Measurements from ENCODE around the gene RPS6KA1. TPM values are rescaled to one million over a fixed set of nuclear protein-coding genes. Genes with fewer than 3 reads are reported as not detected.
A peak's percentile ranks its signal among the peaks of the same experiment; 100 is the strongest.

Gene RPS6KA1
- total RNA-seq, 1 experiment from 2014 or later, result 26.9 TPM

- H3K36me3 ChIP-seq (ENCODE audit: control insufficient read depth, insufficient read depth, low read length), result peaks cover 2% of the 10 kb centered on the region; the same call in 1 of the 2 replicates
- BruUV-seq (replicated peaks), result no TSS peak
- Mint-ChIP-seq H3K9me3 (ENCODE audit: unreplicated experiment) (no peaks in the 10 kb centered on the region), H3K36me3 (ENCODE audit: insufficient read depth, unreplicated experiment) (peaks cover 14% of the 10 kb centered on the region), H3K27ac (ENCODE audit: unreplicated experiment) (no peak overlapping the region), H3K4me3 (ENCODE audit: unreplicated experiment) (no peak overlapping the region), H3K27me3 (ENCODE audit: insufficient read depth, unreplicated experiment) (no peaks in the 10 kb centered on the region), H3K4me1 (ENCODE audit: low read depth, unreplicated experiment) (no peaks in the 10 kb centered on the region)
- TF ChIP-seq CTCF (IDR thresholded peaks at IDR 0.05; ENCODE audit: insufficient read depth in 1 of 2, low read depth in 1 of 2, low read length in 1 of 2, severe bottlenecking in 1 of 2, unreplicated experiment in 1 of 2), result peak in 1 of 2 experiments; percentile 32
- intact Hi-C loops (cut with micrococcal nuclease; ENCODE audit: unreplicated experiment), result no loop called here
- H3K9me3 ChIP-seq, result no peaks in the 10 kb centered on the region
- ChIA-PET POLR2A (no interaction called here), CTCF (interaction anchor here (0.6 to 1.1 kb wide), 2 partner anchors 12 to 798 kb away, joined by 3 to 4 read pairs; no protein-coding TSS in a partner anchor)
- DNase-seq, result peak; percentile 48 to 61
- H3K4me3 ChIP-seq (ENCODE audit: low read depth, low read length), result no peak overlapping the region
- no peaks in the 10 kb centered on the region for H3K27me3 ChIP-seq (replicated peaks; ENCODE audit: control insufficient read depth, insufficient read depth, low read length)
- peaks cover 7% of the 10 kb centered on the region; the same call in 1 of the 2 replicates for H3K4me1 ChIP-seq
Measured at GRCh38 chr1:26541816-26542711, 12.5 kb downstream of the RPS6KA1 start.

- H3K36me3 ChIP-seq (ENCODE audit: control insufficient read depth, insufficient read depth, low read length), result peaks cover 2% of the 10 kb centered on the region; the same call in 1 of the 2 replicates
- no peak for DNase-seq
- H3K4me1 ChIP-seq, result no peaks in the 10 kb centered on the region
- POLR2A ChIA-PET, result no interaction called here
- no peaks in the 10 kb centered on the region for H3K4me1 Mint-ChIP-seq (ENCODE audit: low read depth, unreplicated experiment)
- H3K27ac Mint-ChIP-seq (ENCODE audit: unreplicated experiment), result no peak overlapping the region
- no peaks in the 10 kb centered on the region for H3K27me3 ChIP-seq (replicated peaks; ENCODE audit: control insufficient read depth, insufficient read depth, low read length)
- H3K9me3 ChIP-seq, result no peaks in the 10 kb centered on the region
- intact Hi-C loops (cut with micrococcal nuclease; ENCODE audit: unreplicated experiment), result no loop called here
- no peaks in the 10 kb centered on the region for H3K27me3 Mint-ChIP-seq (ENCODE audit: insufficient read depth, unreplicated experiment)
- no peak overlapping the region for H3K4me3 ChIP-seq (ENCODE audit: low read depth, low read length)
- H3K4me3 Mint-ChIP-seq (ENCODE audit: unreplicated experiment), result no peak overlapping the region
- H3K36me3 Mint-ChIP-seq (ENCODE audit: insufficient read depth, unreplicated experiment), result peaks cover 14% of the 10 kb centered on the region
- H3K9me3 Mint-ChIP-seq (ENCODE audit: unreplicated experiment), result no peaks in the 10 kb centered on the region
- BruUV-seq (replicated peaks), result no TSS peak
- CTCF ChIA-PET, result interaction anchor here (1.1 kb wide), 1 partner anchor 13 kb away, joined by 4 read pairs; no protein-coding TSS in a partner anchor
- TF ChIP-seq CTCF (IDR thresholded peaks at IDR 0.05; ENCODE audit: insufficient read depth in 1 of 2, low read depth in 1 of 2, low read length in 1 of 2, severe bottlenecking in 1 of 2, unreplicated experiment in 1 of 2), result no peak
Measured at GRCh38 chr1:26542771-26543451, 13.3 kb downstream of the RPS6KA1 start.

- H3K9me3 Mint-ChIP-seq (ENCODE audit: unreplicated experiment), result no peaks in the 10 kb centered on the region
- H3K36me3 ChIP-seq (ENCODE audit: control insufficient read depth, insufficient read depth, low read length), result peaks cover 2% of the 10 kb centered on the region; the same call in 1 of the 2 replicates
- intact Hi-C loops (cut with micrococcal nuclease; ENCODE audit: unreplicated experiment), result no loop called here
- H3K27me3 ChIP-seq (replicated peaks; ENCODE audit: control insufficient read depth, insufficient read depth, low read length), result no peaks in the 10 kb centered on the region
- BruUV-seq (replicated peaks), result no TSS peak
- no peaks in the 10 kb centered on the region for H3K4me1 Mint-ChIP-seq (ENCODE audit: low read depth, unreplicated experiment)
- H3K36me3 Mint-ChIP-seq (ENCODE audit: insufficient read depth, unreplicated experiment), result peaks cover 14% of the 10 kb centered on the region
- no peak overlapping the region for H3K27ac Mint-ChIP-seq (ENCODE audit: unreplicated experiment)
- H3K4me3 Mint-ChIP-seq (ENCODE audit: unreplicated experiment), result no peak overlapping the region
- CTCF ChIA-PET, result no interaction called here
- no peaks in the 10 kb centered on the region for H3K27me3 Mint-ChIP-seq (ENCODE audit: insufficient read depth, unreplicated experiment)
- H3K4me1 ChIP-seq, result no peaks in the 10 kb centered on the region
- POLR2A ChIA-PET, result no interaction called here
- no peaks in the 10 kb centered on the region for H3K9me3 ChIP-seq
- DNase-seq, result no peak
- TF ChIP-seq CTCF (IDR thresholded peaks at IDR 0.05; ENCODE audit: insufficient read depth in 1 of 2, low read depth in 1 of 2, low read length in 1 of 2, severe bottlenecking in 1 of 2, unreplicated experiment in 1 of 2), result no peak
- H3K4me3 ChIP-seq (ENCODE audit: low read depth, low read length), result no peak overlapping the region
Measured at GRCh38 chr1:26543462-26543861, 13.9 kb downstream of the RPS6KA1 start.
